K562 (cell line): ENCODE data around the gene DTL. TPM values are rescaled to one million over a fixed set of nuclear protein-coding genes. Genes with fewer than 3 reads are reported as not detected.

Experiments used
- CBFA2T3 ChIP-seq: fragments of 450-650 bp; IDR thresholded peaks from 2 replicates; pipeline ENCODE4 v1.6.1; 2017
- FOXA3 ChIP-seq, 2 experiments: fragments of 450-650 bp in 1 of 2; sonication (generic) in 1 of 2; formaldehyde crosslinking; IDR thresholded peaks in 1 of 2; conservative IDR thresholded peaks in 1 of 2; 2 replicates each; pipeline versions ENCODE4 v1.4.0 to v1.8.0; 2020 to 2022; ENCODE audit warnings: mild to moderate bottlenecking in 2 of 2, missing genetic modification reagents in 1 of 2
- HDAC2 ChIP-seq: fragments of 450-650 bp; IDR thresholded peaks from 2 replicates; pipeline ENCODE4 v1.6.1; 2016; ENCODE audit warnings: mild to moderate bottlenecking
- KAT8 ChIP-seq: fragments of 450-650 bp; IDR thresholded peaks from 2 replicates; pipeline ENCODE4 v1.6.1; 2016; ENCODE audit warnings: low read depth, mild to moderate bottlenecking
- KLF10 ChIP-seq: fragments of 250-450 bp; sonication (Bioruptor Pico); IDR thresholded peaks from 2 replicates; pipeline ENCODE4 v1.6.1; 2021; ENCODE audit warnings: matching md5 sums
- MXI1 ChIP-seq: IDR thresholded peaks from 2 replicates; pipeline ENCODE4 v1.6.1; 2011; ENCODE audit warnings: low read depth, mild to moderate bottlenecking, improper control_type of control experiment, low read length
- NEUROD1 ChIP-seq: fragments of 150-350 bp; IDR thresholded peaks from 2 replicates; pipeline ENCODE4 v1.6.1; 2014; ENCODE audit warnings: borderline replicate concordance, low read length, low read depth; ENCODE audit not compliant: partially characterized antibody
- NFIC ChIP-seq: fragments of 450-650 bp; IDR thresholded peaks from 2 replicates; pipeline ENCODE4 v1.6.1; 2017; ENCODE audit warnings: mild to moderate bottlenecking, inconsistent platforms
- NFYB ChIP-seq: IDR thresholded peaks from 2 replicates; pipeline ENCODE4 v1.6.1; 2011; ENCODE audit warnings: mild to moderate bottlenecking, moderate library complexity; ENCODE audit not compliant: insufficient read length; ENCODE audit errors: extremely low read depth
- NUFIP1 ChIP-seq: fragments of 450-650 bp; IDR thresholded peaks from 2 replicates; pipeline ENCODE4 v1.6.1; 2018; ENCODE audit not compliant: partially characterized antibody
- RBBP5 ChIP-seq: fragments of 200-600 bp; sonication (generic); IDR thresholded peaks from 2 replicates; pipeline ENCODE4 v1.6.1; 2012; ENCODE audit warnings: borderline replicate concordance, mild to moderate bottlenecking, low read length, control low read depth, inconsistent platforms; ENCODE audit not compliant: insufficient read depth, poor library complexity, severe bottlenecking
- SMAD4 ChIP-seq: fragments of 250-450 bp; sonication (Bioruptor Pico); conservative IDR thresholded peaks from 2 replicates; pipeline ENCODE4 v1.8.0; 2021; ENCODE audit warnings: inconsistent platforms, mild to moderate bottlenecking, moderate library complexity
- TAF7 ChIP-seq: fragments of 450-650 bp; IDR thresholded peaks from 2 replicates; pipeline ENCODE4 v1.6.1; 2016; ENCODE audit warnings: missing genetic modification characterization, missing compliant biosample characterization
- TCF3 ChIP-seq: sonication (generic); formaldehyde crosslinking; IDR thresholded peaks from 2 replicates; pipeline ENCODE4 v1.4.0; 2020; ENCODE audit warnings: mild to moderate bottlenecking, missing genetic modification reagents
- ZNF165 ChIP-seq: fragments of 250-450 bp; sonication (Bioruptor Pico); IDR thresholded peaks from 2 replicates; pipeline ENCODE4 v1.4.0; 2020; ENCODE audit warnings: borderline replicate concordance
- ZNF239 ChIP-seq: fragments of 250-450 bp; sonication (Bioruptor Pico); IDR thresholded peaks from 2 replicates; pipeline ENCODE4 v1.4.0; 2020; ENCODE audit warnings: mild to moderate bottlenecking
- ZNF24 ChIP-seq: fragments of 450-650 bp; IDR thresholded peaks from 2 replicates; pipeline ENCODE4 v1.6.1; 2016
- ZNF263 ChIP-seq: sonication (generic); formaldehyde crosslinking; IDR thresholded peaks from 2 replicates; pipeline ENCODE4 v1.8.0; 2022; ENCODE audit warnings: mild to moderate bottlenecking, missing genetic modification reagents, borderline replicate concordance
- ZNF324 ChIP-seq: fragments of 250-450 bp; sonication (Bioruptor Pico); IDR thresholded peaks from 2 replicates; pipeline ENCODE4 v1.4.0; 2020; ENCODE audit warnings: mild to moderate bottlenecking
- ZNF76 ChIP-seq: fragments of 250-450 bp; sonication (Bioruptor Pico); IDR thresholded peaks from 2 replicates; pipeline ENCODE4 v1.4.0; 2020; ENCODE audit warnings: mild to moderate bottlenecking, moderate library complexity, borderline replicate concordance
- polyA plus RNA-seq, 8 experiments: library from polyadenylated mRNA; depleted of rRNA in 4 of 8; stranded (reverse) in 5 of 8; unstranded in 3 of 8; fragments of >200 nt; fragmentation: Nextera tagmentation in 2 of 8; fragmentation: Illumina TruSeq in 1 of 8; extraction: Ambion mirVana in 2 of 8; extraction: Trizol in 1 of 8; gene quantifications; 2 replicates each; pipeline versions ENCODE4 v1.2.1 to v1.2.3, GENCODE V29; 2011 to 2014; ENCODE audit warnings: inconsistent platforms in 1 of 8, missing spikeins in 1 of 8
- total RNA-seq, 7 experiments: library from RNA; depleted of rRNA in 6 of 7; stranded (reverse); fragments of >200 nt in 6 of 7; fragmentation: Illumina TruSeq in 2 of 7; extraction: Trizol in 2 of 7; gene quantifications; 2 replicates each; pipeline versions ENCODE4 v1.2.1 to v1.2.3, GENCODE V29; 2011 to 2021; ENCODE audit warnings: low replicate concordance in 1 of 7
- TF ChIP-seq, protein P1 (sequence below): fragments of 450-650 bp; formaldehyde crosslinking; IDR thresholded peaks from 2 replicates; pipeline ENCODE4 v1.4.0; 2022; ENCODE audit warnings: mild to moderate bottlenecking, moderate library complexity
- TF ChIP-seq, protein P2 (sequence below): fragments of 450-650 bp; IDR thresholded peaks from 2 replicates; pipeline ENCODE4 v1.6.1; 2016; ENCODE audit warnings: missing biosample characterization, missing genetic modification characterization
- TF ChIP-seq, protein P3 (sequence below): fragments of 250-450 bp; sonication (Bioruptor Pico); IDR thresholded peaks from 2 replicates; pipeline ENCODE4 v1.5.1; 2021; ENCODE audit warnings: mild to moderate bottlenecking
- TF ChIP-seq, protein P4 (sequence below): sonication (generic); formaldehyde crosslinking; IDR thresholded peaks from 2 replicates; pipeline ENCODE4 v1.8.1; 2022; ENCODE audit warnings: missing genetic modification reagents

DTL gene
- total and polyA plus RNA-seq, 9 of the 15 experiments (the other 6 are each of a cell fraction or from before 2014, with no cell fraction given), result 38.3 to 81.0 (median 63.2) TPM

DNA sequence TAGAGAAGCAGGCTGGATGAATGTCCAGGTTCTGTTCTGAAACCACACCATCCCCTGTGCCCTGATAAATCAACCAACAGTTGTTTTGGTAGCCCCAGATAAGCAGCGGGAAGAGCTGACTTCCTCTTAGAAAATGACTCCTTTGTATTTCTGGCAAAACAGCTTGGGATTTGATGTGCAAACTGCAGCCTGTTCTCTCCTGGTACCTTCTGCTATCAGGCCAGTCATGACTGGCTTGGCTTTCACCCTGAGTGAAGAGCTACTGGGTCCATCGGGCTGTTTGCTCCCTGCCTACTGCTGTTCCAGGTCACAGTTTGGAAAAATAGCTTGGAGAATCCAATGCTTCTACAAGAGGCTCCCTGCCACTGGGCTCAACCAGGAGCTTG lies 116.8 kb downstream of the DTL start (continued):
- TF ChIP-seq, protein P1, sequence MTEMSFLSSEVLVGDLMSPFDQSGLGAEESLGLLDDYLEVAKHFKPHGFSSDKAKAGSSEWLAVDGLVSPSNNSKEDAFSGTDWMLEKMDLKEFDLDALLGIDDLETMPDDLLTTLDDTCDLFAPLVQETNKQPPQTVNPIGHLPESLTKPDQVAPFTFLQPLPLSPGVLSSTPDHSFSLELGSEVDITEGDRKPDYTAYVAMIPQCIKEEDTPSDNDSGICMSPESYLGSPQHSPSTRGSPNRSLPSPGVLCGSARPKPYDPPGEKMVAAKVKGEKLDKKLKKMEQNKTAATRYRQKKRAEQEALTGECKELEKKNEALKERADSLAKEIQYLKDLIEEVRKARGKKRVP, result peak; percentile 78
- TF ChIP-seq TAF7 (tag) (0 out of 2 replicates have a peak, but pooled peaks have one; percentile 7), ZNF24 (peak; percentile 62; the same call in 1 of the 2 replicates), ZNF76 (CRISPR knock-in tag) (no peak), FOXA3 (CRISPR knock-in tag; conservative IDR thresholded peaks at IDR 0.05 in 1 of 2, IDR thresholded peaks at IDR 0.05 in 1 of 2) (peak in 1 of 2 experiments; percentile 70; a peak in 1 of 4 replicates), SMAD4 (CRISPR knock-in tag) (peak; percentile 88), NFIC (peak; percentile 90), TCF3 (CRISPR knock-in tag) (peak; percentile 100), RBBP5 (peak; percentile 28), ZNF324 (0 out of 2 replicates have a peak, but pooled peaks have one; percentile 2), KAT8 (no peak), ZNF239 (CRISPR knock-in tag) (peak; percentile 57), NEUROD1 (peak; percentile 96), KLF10 (CRISPR knock-in tag) (no peak), NFYB (no peak), ZNF263 (CRISPR knock-in tag) (no peak), CBFA2T3 (peak; percentile 99), ZNF165 (CRISPR knock-in tag) (0 out of 2 replicates have a peak, but pooled peaks have one; percentile 31), HDAC2 (peak; percentile 92), NUFIP1 (peak; percentile 78), MXI1 (no peak)
- TF ChIP-seq, protein P2, sequence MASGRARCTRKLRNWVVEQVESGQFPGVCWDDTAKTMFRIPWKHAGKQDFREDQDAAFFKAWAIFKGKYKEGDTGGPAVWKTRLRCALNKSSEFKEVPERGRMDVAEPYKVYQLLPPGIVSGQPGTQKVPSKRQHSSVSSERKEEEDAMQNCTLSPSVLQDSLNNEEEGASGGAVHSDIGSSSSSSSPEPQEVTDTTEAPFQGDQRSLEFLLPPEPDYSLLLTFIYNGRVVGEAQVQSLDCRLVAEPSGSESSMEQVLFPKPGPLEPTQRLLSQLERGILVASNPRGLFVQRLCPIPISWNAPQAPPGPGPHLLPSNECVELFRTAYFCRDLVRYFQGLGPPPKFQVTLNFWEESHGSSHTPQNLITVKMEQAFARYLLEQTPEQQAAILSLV, result no peak
- TF ChIP-seq, protein P3, sequence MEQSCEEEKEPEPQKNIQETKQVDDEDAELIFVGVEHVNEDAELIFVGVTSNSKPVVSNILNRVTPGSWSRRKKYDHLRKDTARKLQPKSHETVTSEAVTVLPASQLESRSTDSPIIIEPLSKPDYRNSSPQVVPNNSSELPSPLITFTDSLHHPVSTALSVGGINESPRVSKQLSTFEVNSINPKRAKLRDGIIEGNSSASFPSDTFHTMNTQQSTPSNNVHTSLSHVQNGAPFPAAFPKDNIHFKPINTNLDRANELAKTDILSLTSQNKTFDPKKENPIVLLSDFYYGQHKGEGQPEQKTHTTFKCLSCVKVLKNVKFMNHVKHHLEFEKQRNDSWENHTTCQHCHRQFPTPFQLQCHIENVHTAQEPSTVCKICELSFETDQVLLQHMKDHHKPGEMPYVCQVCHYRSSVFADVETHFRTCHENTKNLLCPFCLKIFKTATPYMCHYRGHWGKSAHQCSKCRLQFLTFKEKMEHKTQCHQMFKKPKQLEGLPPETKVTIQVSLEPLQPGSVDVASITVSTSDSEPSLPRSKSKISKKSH (CRISPR knock-in tag), result no peak
- TF ChIP-seq, protein P4, sequence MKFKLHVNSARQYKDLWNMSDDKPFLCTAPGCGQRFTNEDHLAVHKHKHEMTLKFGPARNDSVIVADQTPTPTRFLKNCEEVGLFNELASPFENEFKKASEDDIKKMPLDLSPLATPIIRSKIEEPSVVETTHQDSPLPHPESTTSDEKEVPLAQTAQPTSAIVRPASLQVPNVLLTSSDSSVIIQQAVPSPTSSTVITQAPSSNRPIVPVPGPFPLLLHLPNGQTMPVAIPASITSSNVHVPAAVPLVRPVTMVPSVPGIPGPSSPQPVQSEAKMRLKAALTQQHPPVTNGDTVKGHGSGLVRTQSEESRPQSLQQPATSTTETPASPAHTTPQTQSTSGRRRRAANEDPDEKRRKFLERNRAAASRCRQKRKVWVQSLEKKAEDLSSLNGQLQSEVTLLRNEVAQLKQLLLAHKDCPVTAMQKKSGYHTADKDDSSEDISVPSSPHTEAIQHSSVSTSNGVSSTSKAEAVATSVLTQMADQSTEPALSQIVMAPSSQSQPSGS (CRISPR knock-in tag), result no peak
